IMR-90 (cell line): ENCODE data around the gene UBLCP1. TPM values are rescaled to one million over a fixed set of nuclear protein-coding genes. Genes with fewer than 3 reads are reported as not detected.

Experiments used
- ATAC-seq: fragments of 200-7000 bp; cut with Tn5 transposase; 2 replicates; pipeline ENCODE4 v1.9.1; 2020; ENCODE audit warnings: low read depth, mild to moderate bottlenecking, moderate library complexity
- BruUV-seq: library from RNA; stranded (reverse); fragments of 400-500 nt; replicated peaks from 2 replicates; lab custom pipeline; 2021; lab: Mats Ljungman, UMichigan
- CTCF ChIA-PET: fragments of 300-600 bp; formaldehyde crosslinking; extraction: SDS; loops from one replicate; lab custom pipeline; 2021; ENCODE audit warnings: antibody characterized with exemption; lab: Yijun Ruan, JAX
- POLR2A ChIA-PET: fragments of 300-600 bp; sonication (Branson Sonifier 250); formaldehyde crosslinking; loops from one replicate; lab custom pipeline; 2022; ENCODE audit warnings: antibody characterized with exemption; ENCODE audit not compliant: unreplicated experiment; lab: Charles Lee
- DNase-seq: peaks from one replicate; pipeline ENCODE4 v3.0.0; 2013
- H2AFZ ChIP-seq: replicated peaks from 2 replicates; pipeline ENCODE3; 2013; ENCODE audit warnings: low read length, mild to moderate bottlenecking; ENCODE audit not compliant: poor library complexity
- H2AK5ac ChIP-seq: 2 replicates; pipeline ENCODE4 v1.6.1; 2013; ENCODE audit warnings: low read depth, low read length, inconsistent platforms
- H2AK9ac ChIP-seq: replicated peaks from 2 replicates; pipeline ENCODE3; 2013; ENCODE audit warnings: mild to moderate bottlenecking, low read depth, low read length, moderate library complexity; ENCODE audit not compliant: poor library complexity
- H2BK120ac ChIP-seq: 2 replicates; pipeline ENCODE4 v1.6.1; 2013; ENCODE audit warnings: low read depth, low read length, inconsistent platforms
- H2BK15ac ChIP-seq: 3 replicates; pipeline ENCODE4 v1.6.1; 2013; ENCODE audit warnings: low read depth, low read length, inconsistent platforms
- H2BK20ac ChIP-seq: 2 replicates; pipeline ENCODE4 v1.6.1; 2013; ENCODE audit warnings: low read depth, mild to moderate bottlenecking, inconsistent platforms, low read length, moderate library complexity
- H2BK5ac ChIP-seq: 2 replicates; pipeline ENCODE4 v1.6.1; 2013; ENCODE audit warnings: mild to moderate bottlenecking, low read depth, low read length, inconsistent platforms; ENCODE audit not compliant: poor library complexity, severe bottlenecking
- H3K14ac ChIP-seq: replicated peaks from 2 replicates; pipeline ENCODE4 v1.6.1; 2013; ENCODE audit warnings: low read depth, low read length, inconsistent platforms
- H3K18ac ChIP-seq: 2 replicates; pipeline ENCODE4 v1.6.1; 2013; ENCODE audit warnings: low read depth, low read length, control low read depth
- H3K23ac ChIP-seq: 2 replicates; pipeline ENCODE4 v1.6.1; 2013; ENCODE audit warnings: low read depth, low read length, inconsistent platforms
- H3K27ac ChIP-seq: 2 replicates; pipeline ENCODE4 v1.5.1; 2013; ENCODE audit warnings: mild to moderate bottlenecking, control low read depth, low read length; ENCODE audit not compliant: insufficient read depth
- H3K27me3 ChIP-seq: 2 replicates; pipeline ENCODE4 v1.6.1; 2013; ENCODE audit warnings: low read length; ENCODE audit not compliant: control insufficient read depth, insufficient read depth
- H3K36me3 ChIP-seq: 2 replicates; pipeline ENCODE4 v1.6.1; 2013; ENCODE audit warnings: low read length, mixed read lengths; ENCODE audit not compliant: control insufficient read depth, insufficient read depth
- H3K4ac ChIP-seq: 2 replicates; pipeline ENCODE4 v1.6.1; 2013; ENCODE audit warnings: low read depth, low read length, inconsistent platforms
- H3K4me1 ChIP-seq: 2 replicates; pipeline ENCODE4 v1.6.1; 2013; ENCODE audit warnings: low read length, mixed read lengths; ENCODE audit not compliant: control insufficient read depth, insufficient read depth
- H3K4me2 ChIP-seq: 2 replicates; pipeline ENCODE4 v1.6.1; 2013; ENCODE audit warnings: low read depth, mild to moderate bottlenecking, control low read depth, low read length, moderate library complexity
- H3K4me3 ChIP-seq: 2 replicates; pipeline ENCODE4 v1.5.1; 2013; ENCODE audit warnings: low read depth, mild to moderate bottlenecking, control low read depth, low read length, moderate library complexity; ENCODE audit not compliant: insufficient read depth
- H3K56ac ChIP-seq: 2 replicates; pipeline ENCODE4 v1.6.1; 2013; ENCODE audit warnings: low read length, inconsistent platforms; ENCODE audit not compliant: insufficient read depth; ENCODE audit errors: extremely low read depth
- H3K79me1 ChIP-seq, 2 experiments: 2 replicates each; pipeline ENCODE4 v1.6.1; 2013; ENCODE audit warnings: low read length in 2 of 2, inconsistent platforms in 1 of 2, low read depth in 1 of 2
- H3K9ac ChIP-seq: 2 replicates; pipeline ENCODE4 v1.6.1; 2013; ENCODE audit warnings: low read depth, low read length, control low read depth
- H3K9me1 ChIP-seq: 2 replicates; pipeline ENCODE4 v1.6.1; 2013; ENCODE audit warnings: low read length, inconsistent platforms; ENCODE audit not compliant: insufficient read depth
- H3K9me3 ChIP-seq: 2 replicates; pipeline ENCODE4 v1.6.1; 2013; ENCODE audit warnings: low read length; ENCODE audit not compliant: control insufficient read depth, insufficient read depth
- H4K20me1 ChIP-seq: 2 replicates; pipeline ENCODE4 v1.6.1; 2013; ENCODE audit warnings: low read length, inconsistent platforms; ENCODE audit not compliant: insufficient read depth
- H4K5ac ChIP-seq: 2 replicates; pipeline ENCODE4 v1.6.1; 2013; ENCODE audit warnings: mild to moderate bottlenecking, low read depth, low read length, control low read depth
- H4K8ac ChIP-seq, 2 experiments: 2 replicates each; pipeline ENCODE4 v1.6.1; 2013; ENCODE audit warnings: low read depth in 2 of 2, low read length in 2 of 2, control low read depth in 1 of 2, inconsistent platforms in 1 of 2
- H4K91ac ChIP-seq: 2 replicates; pipeline ENCODE4 v1.6.1; 2013; ENCODE audit warnings: low read depth, low read length, inconsistent platforms; ENCODE audit not compliant: insufficient read depth
- CEBPB ChIP-seq: IDR thresholded peaks from 2 replicates; pipeline ENCODE4 v1.6.1; 2012; ENCODE audit warnings: low read depth, low read length, improper control_type of control experiment
- RCOR1 ChIP-seq: IDR thresholded peaks from 2 replicates; pipeline ENCODE4 v1.6.1; 2012; ENCODE audit warnings: mild to moderate bottlenecking, low read length, improper control_type of control experiment; ENCODE audit not compliant: insufficient replicate concordance
- WGBS, 2 experiments: methylation state at CpG; one replicate each; pipeline versions ENCODE4 v1.1.5 to v1.1.7; 2013; ENCODE audit warnings: missing lambda C conversion rate in 2 of 2; ENCODE audit not compliant: insufficient read length in 1 of 2; ENCODE audit errors: extremely low coverage in 2 of 2; 5-methylcytosine and 5-hydroxymethylcytosine counted together
- dilution Hi-C: fragments of 300-500 bp; cut with HindIII; formaldehyde crosslinking; loops from one replicate; pipeline ENCODE4 v1.14.3; 2018; ENCODE audit warnings: low sequenced_read_pairs; ENCODE audit not compliant: unreplicated experiment
- in situ Hi-C: fragments of 300-500 bp; cut with MboI; formaldehyde crosslinking; loops from 3 replicates; pipeline ENCODE4 v1.14.3; 2019; ENCODE audit warnings: low sequenced_read_pairs, inconsistent platforms, mixed read lengths
- intact Hi-C: fragments of 100-400 bp; cut with micrococcal nuclease; formaldehyde crosslinking; loops from 2 replicates; pipeline ENCODE4 v1.10.0; 2022
- polyA plus RNA-seq, 3 experiments: library from polyadenylated mRNA; depleted of rRNA; stranded (reverse); fragments of >200 nt; gene quantifications; 2 replicates each; pipeline ENCODE4 v1.2.3, GENCODE V29; 2012; ENCODE audit warnings: low replicate concordance in 1 of 3
- total RNA-seq: library from RNA; depleted of rRNA; stranded (reverse); fragments of >200 nt; gene quantifications from 2 replicates; pipeline ENCODE4 v1.2.3, GENCODE V29; 2012

UBLCP1 gene
- total and polyA plus RNA-seq, 2 of the 4 experiments (the other 2 are of a cell fraction): 11.7 to 17.5 TPM

DNA sequence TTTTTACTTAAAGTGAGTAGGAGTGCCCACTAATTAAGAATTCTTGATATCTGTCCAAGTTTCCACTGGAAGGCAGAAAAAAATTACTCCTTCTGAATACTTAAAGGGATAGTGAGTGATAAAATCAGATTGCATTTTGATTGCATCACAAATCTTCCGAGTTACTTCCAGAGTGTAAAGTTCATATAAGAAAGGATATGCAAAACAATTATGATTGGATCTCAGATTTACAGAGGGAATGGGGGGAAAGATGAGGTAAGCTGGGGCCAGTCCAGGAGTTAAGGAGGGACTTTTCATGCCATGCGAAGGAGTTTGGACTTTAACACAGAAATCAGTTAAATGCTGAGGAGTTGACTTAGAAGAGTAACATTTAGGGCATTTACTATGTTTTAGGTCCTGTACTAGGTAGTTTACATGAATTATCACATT lies 44.5 kb upstream of the UBLCP1 start:
- H3K27me3 ChIP-seq: no peaks in the 10 kb centered on the region
- intact Hi-C loops (no loop called here), in situ Hi-C loops (no loop called here), dilution Hi-C loops (no loop called here)
- DNase-seq (peak; percentile 38), ATAC-seq (no peak)
- H4K5ac ChIP-seq: peak overlapping the region; percentile 63; the same call in 1 of the 2 replicates
- H3K18ac ChIP-seq: no peak overlapping the region; the same call in 1 of the 2 replicates
- no peaks in the 10 kb centered on the region for H3K36me3 ChIP-seq
- no peak overlapping the region for H3K56ac ChIP-seq
- ChIA-PET CTCF (no interaction called here), POLR2A (no interaction called here)
- no peaks in the 10 kb centered on the region for H3K9me1 ChIP-seq
- no peak overlapping the region for H2AK5ac ChIP-seq
- H3K4me2 ChIP-seq: no peak overlapping the region
- no peak overlapping the region for H4K8ac ChIP-seq
- no peak overlapping the region for H3K9ac ChIP-seq
- H2AFZ ChIP-seq: no peak overlapping the region
- no peak overlapping the region for H2BK20ac ChIP-seq
- no CpG with 5 or more reads among the region's 2 CpGs for WGBS, 2 experiments
- H4K91ac ChIP-seq: no peak overlapping the region
- H3K4ac ChIP-seq: no peak overlapping the region
- no peak overlapping the region for H3K4me3 ChIP-seq
- no peak overlapping the region for H2BK15ac ChIP-seq
- no peak overlapping the region for H3K23ac ChIP-seq
- TF ChIP-seq CEBPB: peak; percentile 81
- TF ChIP-seq RCOR1: no peak
- peaks cover 2% of the 10 kb centered on the region; the same call in 1 of the 2 replicates for H3K4me1 ChIP-seq
- no peaks in the 10 kb centered on the region for H4K20me1 ChIP-seq
- H3K14ac ChIP-seq: no peak overlapping the region
- H3K79me1 ChIP-seq: no peaks in the 10 kb centered on the region
- H3K27ac ChIP-seq: no peak overlapping the region
- H3K9me3 ChIP-seq: no peaks in the 10 kb centered on the region
- no peak overlapping the region for H2BK5ac ChIP-seq
- no peak overlapping the region for H2AK9ac ChIP-seq
- BruUV-seq: no TSS peak
- H2BK120ac ChIP-seq: peak overlapping the region; percentile 46; the same call in 1 of the 2 replicates
